Endothelial cell of umbilical vein (primary cell): Measurements from ENCODE around the gene FBXO8. TPM values are rescaled to one million over a fixed set of nuclear protein-coding genes. Genes with fewer than 3 reads are reported as not detected.

ENCODE experiments used
- BruUV-seq: library from RNA; stranded (reverse); fragments of 400-500 nt; replicated peaks from 2 replicates; lab custom pipeline; 2021; lab: Mats Ljungman, UMichigan
- CTCF ChIA-PET: fragments of 300-600, 350-600 bp; sonication (Branson Sonifier 250); formaldehyde crosslinking; loops from one replicate; lab custom pipeline; 2021; ENCODE audit warnings: antibody characterized with exemption, inconsistent platforms; lab: Charles Lee
- POLR2A ChIA-PET: fragments of 300-600, 350-600 bp; sonication (Branson Sonifier 250); formaldehyde crosslinking; loops from one replicate; lab custom pipeline; 2021; ENCODE audit warnings: antibody characterized with exemption, inconsistent platforms; lab: Charles Lee
- DNase-seq: peaks from one replicate; pipeline ENCODE4 v3.0.0-alpha.2; 2011; ENCODE audit warnings: low read depth, low spot score
- FAIRE-seq: peaks from 2 replicates; lab custom pipeline; 2011; peaks lifted over from hg19 to GRCh38; lab: Jason Lieb, UNC
- H2AFZ ChIP-seq: 2 replicates; pipeline ENCODE4 v1.6.0; 2012; ENCODE audit warnings: low read depth, low read length, control low read depth, inconsistent platforms
- H3K27ac ChIP-seq: 2 replicates; pipeline ENCODE4 v1.5.1; 2011; ENCODE audit warnings: low read depth, mild to moderate bottlenecking, control low read depth, low read length, moderate library complexity; ENCODE audit not compliant: insufficient read depth
- H3K27me3 ChIP-seq, 2 experiments: 2 replicates each; pipeline versions ENCODE4 v1.6.0 to v1.6.1; 2011; ENCODE audit warnings: low read length in 2 of 2, mixed read lengths in 1 of 2; ENCODE audit not compliant: control insufficient read depth in 2 of 2, insufficient read depth in 2 of 2
- H3K36me3 ChIP-seq, 2 experiments: 2 replicates in 1 of 2; 3 replicates in 1 of 2; pipeline ENCODE4 v1.5.1; 2011; ENCODE audit warnings: low read length in 2 of 2, mild to moderate bottlenecking in 1 of 2, moderate library complexity in 1 of 2; ENCODE audit not compliant: control insufficient read depth in 2 of 2, insufficient read depth in 2 of 2; ENCODE audit errors: extremely low read depth in 1 of 2
- H3K4me1 ChIP-seq: 3 replicates; pipeline ENCODE4 v1.5.1; 2011; ENCODE audit warnings: mild to moderate bottlenecking, low read length; ENCODE audit not compliant: control insufficient read depth, insufficient read depth; ENCODE audit errors: extremely low read depth
- H3K4me2 ChIP-seq: 2 replicates; pipeline ENCODE4 v1.6.1; 2011; ENCODE audit warnings: low read length, control low read depth, mixed read lengths; ENCODE audit not compliant: insufficient read depth
- H3K4me3 ChIP-seq, 3 experiments: fragments of 200-600 bp in 1 of 3; sonication (generic), shearing (Covaris generic) in 1 of 3; replicated peaks in 1 of 3; 2 replicates each; pipeline ENCODE4 v1.5.1; 2011 to 2016; ENCODE audit warnings: control low read depth in 3 of 3, low read length in 3 of 3, mild to moderate bottlenecking in 2 of 3, inconsistent platforms in 1 of 3, low read depth in 1 of 3, moderate library complexity in 1 of 3; ENCODE audit not compliant: insufficient read depth in 1 of 3
- H3K79me2 ChIP-seq: 2 replicates; pipeline ENCODE4 v1.6.0; 2012; ENCODE audit warnings: low read length, inconsistent platforms; ENCODE audit not compliant: control insufficient read depth, insufficient read depth
- H3K9ac ChIP-seq: replicated peaks from 2 replicates; pipeline ENCODE3; 2011; ENCODE audit warnings: low read length, control low read depth; ENCODE audit not compliant: insufficient read depth; ENCODE audit errors: extremely low read depth
- H3K9me1 ChIP-seq: replicated peaks from 3 replicates; pipeline ENCODE4 v1.6.0; 2011; ENCODE audit warnings: mild to moderate bottlenecking, low read length; ENCODE audit not compliant: control insufficient read depth, insufficient read depth; ENCODE audit errors: extremely low read depth
- H3K9me3 ChIP-seq: replicated peaks from 2 replicates; pipeline ENCODE4 v1.5.1; 2012; ENCODE audit warnings: low read length, inconsistent platforms; ENCODE audit not compliant: control insufficient read depth, insufficient read depth
- H4K20me1 ChIP-seq: replicated peaks from 2 replicates; pipeline ENCODE3; 2011; ENCODE audit warnings: mild to moderate bottlenecking, low read length; ENCODE audit not compliant: control insufficient read depth, insufficient read depth; ENCODE audit errors: extremely low read depth
- CTCF ChIP-seq, 2 donors: IDR thresholded peaks; 1 replicate in 1 of 2; 2 replicates in 1 of 2; pipeline ENCODE4 v1.5.1; 2011; ENCODE audit warnings: low read length in 2 of 2, mild to moderate bottlenecking in 2 of 2, moderate library complexity in 2 of 2, control low read depth in 1 of 2, inconsistent platforms in 1 of 2, low read depth in 1 of 2; ENCODE audit not compliant: insufficient read depth in 1 of 2; ENCODE audit errors: extremely low read depth in 1 of 2
- EZH2 ChIP-seq: IDR thresholded peaks from 2 replicates; pipeline ENCODE4 v1.6.1; 2012; ENCODE audit warnings: borderline replicate concordance, low read depth, mild to moderate bottlenecking, moderate library complexity, low read length, inconsistent platforms; ENCODE audit not compliant: severe bottlenecking
- FOS ChIP-seq: IDR thresholded peaks from 2 replicates; pipeline ENCODE4 v1.6.1; 2011; ENCODE audit warnings: mild to moderate bottlenecking, low read length, moderate library complexity, borderline replicate concordance; ENCODE audit not compliant: insufficient read depth
- GATA2 ChIP-seq: IDR thresholded peaks from 2 replicates; pipeline ENCODE4 v1.7.0; 2011; ENCODE audit warnings: low read depth, mild to moderate bottlenecking, moderate library complexity, mixed read lengths, low read length; ENCODE audit not compliant: insufficient read length, insufficient read depth
- JUN ChIP-seq: IDR thresholded peaks from 2 replicates; pipeline ENCODE4 v1.6.1; 2011; ENCODE audit warnings: borderline replicate concordance, low read depth; ENCODE audit not compliant: insufficient read length, insufficient read depth
- MYC ChIP-seq: IDR thresholded peaks from one replicate; pipeline ENCODE4 v1.6.1; 2011; ENCODE audit warnings: mild to moderate bottlenecking, low read depth, low read length
- POLR2A ChIP-seq: IDR thresholded peaks from 2 replicates; pipeline ENCODE4 v1.6.1; 2012; ENCODE audit warnings: low read depth, mild to moderate bottlenecking, control low read depth, low read length
- POLR2AphosphoS5 ChIP-seq: IDR thresholded peaks from 2 replicates; pipeline ENCODE4 v1.6.1; 2012; ENCODE audit warnings: low read depth, mild to moderate bottlenecking, control low read depth, low read length, moderate library complexity; ENCODE audit not compliant: insufficient read depth
- dilution Hi-C: fragments of 300-500 bp; cut with MboI; formaldehyde crosslinking; loops from one replicate; pipeline ENCODE4 v1.15.0; 2019; ENCODE audit warnings: low sequenced_read_pairs; ENCODE audit not compliant: extremely low pct_ligation_motif_present
- intact Hi-C: fragments of 100-400 bp; cut with micrococcal nuclease; formaldehyde crosslinking; loops from one replicate; pipeline ENCODE4 v1.10.0; 2022
- polyA plus RNA-seq, 4 experiments: library from polyadenylated mRNA; depleted of rRNA in 3 of 4; stranded (reverse) in 3 of 4; unstranded in 1 of 4; fragments of >200 nt; gene quantifications; 2 replicates each; pipeline versions ENCODE4 v1.2.1 to v1.2.3, GENCODE V29; 2011 to 2012; ENCODE audit warnings: missing spikeins in 1 of 4
- total RNA-seq: library from RNA; stranded (reverse); gene quantifications from 2 replicates; pipeline ENCODE4 v1.2.3, GENCODE V29; 2021
- TF ChIP-seq, protein P1 (sequence below): IDR thresholded peaks from 2 replicates; pipeline ENCODE4 v1.6.1; 2011; ENCODE audit not compliant: insufficient read depth, insufficient read length

Gene FBXO8
- total and polyA plus RNA-seq, 2 donors (not counting 3 experiments of a cell fraction or from before 2014, with no cell fraction given), result 9.9 to 14.5 TPM

- TF ChIP-seq FOS, result no peak
- TF ChIP-seq, protein P1, sequence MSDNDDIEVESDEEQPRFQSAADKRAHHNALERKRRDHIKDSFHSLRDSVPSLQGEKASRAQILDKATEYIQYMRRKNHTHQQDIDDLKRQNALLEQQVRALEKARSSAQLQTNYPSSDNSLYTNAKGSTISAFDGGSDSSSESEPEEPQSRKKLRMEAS, result no peak
- no peak for TF ChIP-seq POLR2AphosphoS5
- no peak for TF ChIP-seq MYC
- no peak for TF ChIP-seq GATA2
- no peak for TF ChIP-seq EZH2
- no peak for TF ChIP-seq CTCF (IDR thresholded peaks at IDR 0.05; ENCODE audit: extremely low read depth in 1 of 2, insufficient read depth in 1 of 2, low read depth in 1 of 2, low read length in 2 of 2)
- no peak for TF ChIP-seq JUN
- no peak for TF ChIP-seq POLR2A
- Histone ChIP-seq H3K9me1 (no peaks in the 10 kb centered on the region), H4K20me1 (no peaks in the 10 kb centered on the region), H2AFZ (no peak overlapping the region), H3K79me2 (no peaks in the 10 kb centered on the region), H3K9ac (no peak overlapping the region), H3K27me3 (no peaks in the 10 kb centered on the region), H3K27ac (no peak overlapping the region), H3K9me3 (no peaks in the 10 kb centered on the region), H3K4me3 (no peak overlapping the region), H3K36me3 (no peaks in the 10 kb centered on the region), H3K4me2 (no peak overlapping the region), H3K4me1 (no peaks in the 10 kb centered on the region)
- CTCF ChIA-PET, result no interaction called here
- no TSS peak for BruUV-seq
- FAIRE-seq (no peak), DNase-seq (no peak)
- intact Hi-C loops (no loop called here), dilution Hi-C loops (no loop called here)
- POLR2A ChIA-PET, result no interaction called here
These were observed 35.1 kb downstream of the FBXO8 start for GRCh38 chr4:174248407-174248806.
